GM12892 (cell line): ENCODE data around the gene DIPK1C.

Source experiments
- POLR2A ChIP-seq: IDR thresholded peaks from 2 replicates; pipeline ENCODE4 v1.6.1; 2011; ENCODE audit warnings: low read depth, low read length, control low read depth
- POLR2AphosphoS5 ChIP-seq: IDR thresholded peaks from 2 replicates; pipeline ENCODE4 v1.6.1; 2011; ENCODE audit warnings: low read depth, low read length, control low read depth
- TAF1 ChIP-seq: IDR thresholded peaks from 2 replicates; pipeline ENCODE4 v1.6.1; 2011; ENCODE audit warnings: low read depth, mild to moderate bottlenecking, control low read depth, low read length, borderline replicate concordance

- TF ChIP-seq POLR2A, result no peak
- TF ChIP-seq TAF1, result no peak
- TF ChIP-seq POLR2AphosphoS5, result no peak
Measured at GRCh38 chr18:74488354-74488753, 31.2 kb upstream of the DIPK1C start.
